CD4-positive, alpha-beta T cell treated with Interleukin-12 subunit alpha and Interleukin-12 subunit beta, for 1 hour (primary cell): ENCODE data around the gene CLCN6.

ENCODE experiments used
- DNase-seq: peaks from one replicate; pipeline ENCODE4 v3.0.0-alpha.2; 2020

Gene CLCN6

DNA sequence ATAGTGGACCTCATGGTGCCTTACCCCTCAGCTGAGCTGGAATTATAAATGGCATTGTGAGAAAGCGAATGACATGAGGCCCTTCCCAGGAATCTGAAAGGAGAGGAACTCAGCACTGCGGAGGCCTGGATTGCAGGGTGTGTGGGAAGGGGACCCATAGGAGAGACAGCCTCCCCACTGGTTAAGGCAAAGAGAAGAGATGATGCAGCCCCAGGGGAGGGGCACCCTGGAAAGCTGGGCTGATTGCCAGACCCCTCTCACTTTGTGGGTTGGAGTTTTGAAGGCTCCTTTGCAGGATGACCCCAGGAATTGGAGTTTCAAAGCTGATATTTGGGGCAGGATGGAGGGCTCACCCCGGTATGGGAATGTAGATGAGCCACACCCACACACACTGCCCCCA is 50.7 kb downstream of the CLCN6 start:
- DNase-seq = no peak

DNA sequence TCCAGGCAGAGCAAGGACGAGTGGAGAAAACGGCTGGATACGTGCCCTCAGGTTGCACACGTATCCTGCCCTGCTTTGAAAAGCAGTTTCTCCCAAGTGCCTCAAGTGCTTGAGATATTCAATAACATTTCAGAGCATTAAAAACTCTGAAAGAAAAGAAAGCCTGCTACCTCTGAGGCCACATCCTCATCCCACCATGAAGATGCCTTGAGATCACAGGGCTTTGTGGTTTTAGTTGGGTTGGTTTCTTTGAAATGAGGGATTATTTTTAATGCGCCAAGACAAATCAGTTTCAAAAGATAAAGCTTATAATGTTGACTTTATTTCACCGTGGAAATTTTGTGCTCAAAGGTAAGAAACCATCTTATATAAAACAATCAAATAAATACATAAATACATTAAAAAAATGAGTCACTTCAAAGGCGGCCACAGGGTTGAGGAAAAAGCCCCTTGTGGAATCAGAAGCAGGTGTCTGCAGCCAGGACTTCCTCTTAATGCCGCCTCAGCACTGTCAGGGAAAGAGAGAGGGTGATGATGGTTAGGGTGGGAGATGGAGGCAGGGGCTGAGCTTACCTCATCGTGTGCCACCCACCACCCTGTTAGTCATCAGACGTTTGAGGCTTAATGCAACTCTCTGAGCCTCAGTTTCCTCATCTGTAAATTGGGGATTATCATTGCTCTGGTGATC is 51.3 kb downstream of the CLCN6 start:
- DNase-seq = no peak

DNA sequence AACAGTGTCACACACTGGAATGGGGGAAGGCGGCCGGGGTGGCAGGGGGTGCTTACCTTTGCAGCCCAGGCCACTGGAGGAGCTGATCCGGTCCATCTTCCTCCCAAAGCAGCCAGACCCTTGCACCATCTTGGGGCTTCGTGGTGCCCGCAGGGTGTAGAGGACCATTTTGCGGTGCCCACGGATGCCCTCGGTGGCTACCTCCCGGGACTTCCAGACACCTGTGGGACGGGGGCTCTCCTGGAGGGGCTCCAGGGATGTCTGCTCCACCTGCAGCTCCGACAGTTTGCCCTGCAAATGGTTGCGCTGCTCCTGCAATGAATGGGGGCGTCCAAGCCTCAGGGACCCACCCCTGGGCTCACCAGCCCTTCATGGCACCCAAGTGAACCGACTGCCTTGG is 52.2 kb downstream of the CLCN6 start:
- DNase-seq = no peak

DNA sequence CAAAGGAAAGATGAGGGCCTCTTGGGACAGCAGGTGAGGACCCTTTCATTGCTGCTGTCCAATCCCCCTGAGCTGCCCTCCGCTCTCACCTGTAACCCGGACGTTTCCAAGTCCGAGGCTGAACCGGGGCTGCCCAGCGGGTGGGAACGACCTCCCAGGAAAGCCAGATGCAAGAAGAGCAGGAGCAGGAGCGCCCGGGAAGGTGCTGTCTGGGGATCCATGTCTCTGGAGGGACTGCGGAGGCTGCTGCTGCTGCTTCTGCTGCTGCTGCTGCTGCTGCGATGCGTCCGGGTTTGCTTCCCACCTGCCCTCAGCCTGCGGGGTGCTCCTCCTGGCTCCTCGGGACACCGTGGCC is 52.6 kb downstream of the CLCN6 start, which contains the start of gene NPPB:
TSS of gene NPPB (minus strand) at position 333 of the 355 bp plus-strand sequence. CDS start at position 221, 112 bp downstream.
- no peak for DNase-seq

DNA sequence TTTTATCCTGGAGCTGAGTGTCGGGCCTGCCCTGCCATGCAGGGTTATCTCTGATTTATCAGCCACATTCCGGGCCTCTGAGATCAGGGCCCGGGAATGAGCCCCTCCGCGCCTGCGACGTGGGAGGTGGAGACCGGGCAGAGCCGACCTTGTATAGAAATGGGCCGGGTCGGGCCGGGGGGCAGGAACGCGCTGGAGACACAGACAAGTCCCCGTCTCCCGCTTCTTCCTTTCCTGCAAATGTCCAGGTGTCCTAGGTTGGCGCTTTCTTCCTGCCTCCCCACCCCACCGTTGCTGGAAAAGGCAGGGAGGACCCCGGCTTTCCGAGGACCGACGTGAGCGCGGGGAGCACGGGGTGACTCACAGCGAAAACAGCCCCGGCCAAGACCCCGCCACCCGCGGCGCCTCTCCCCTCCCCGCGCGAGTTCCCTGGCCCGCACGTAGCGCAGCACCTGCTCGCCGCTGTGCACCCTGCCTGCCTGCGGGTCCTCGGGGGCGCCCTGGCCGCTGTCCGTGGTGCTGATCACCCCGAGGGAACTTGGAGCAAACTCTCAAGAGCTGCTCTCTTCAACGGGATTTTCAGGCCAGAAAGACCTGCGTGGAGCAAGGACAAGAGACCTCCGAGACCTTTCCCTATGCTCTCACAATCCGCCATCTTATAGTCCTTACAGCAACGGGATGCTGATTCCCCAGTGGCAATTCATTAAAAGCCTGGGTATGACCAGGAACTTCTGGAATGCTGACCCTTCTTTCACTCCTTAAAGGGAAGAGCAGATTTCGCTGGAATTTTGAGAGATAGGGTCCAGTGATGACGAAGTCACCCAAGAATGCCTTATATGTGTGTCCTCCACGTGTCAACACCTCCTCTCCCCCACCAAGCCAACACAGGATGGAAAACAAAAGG is 53.2 kb downstream of the CLCN6 start:
- peak; percentile 55 for DNase-seq

DNA sequence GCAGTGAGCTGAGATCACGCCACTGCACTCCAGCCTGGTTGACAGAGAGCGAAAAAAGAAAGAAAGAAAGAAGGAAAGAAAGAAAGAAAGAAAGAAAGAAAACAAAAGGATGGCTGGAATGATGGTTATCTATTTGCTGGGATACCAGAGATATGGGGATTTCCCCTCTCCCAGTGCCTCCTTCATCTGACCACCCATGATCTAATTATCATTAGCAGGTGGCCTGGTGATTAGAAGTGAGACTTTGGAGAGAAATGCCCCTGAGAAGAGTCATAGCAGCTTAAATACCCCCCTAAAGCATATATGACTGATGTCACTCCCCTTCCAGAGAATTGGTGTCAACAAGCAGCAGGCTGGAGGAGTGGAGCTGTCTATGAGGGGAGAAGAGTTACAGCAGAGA is 54.1 kb downstream of the CLCN6 start:
- DNase-seq = no peak

DNA sequence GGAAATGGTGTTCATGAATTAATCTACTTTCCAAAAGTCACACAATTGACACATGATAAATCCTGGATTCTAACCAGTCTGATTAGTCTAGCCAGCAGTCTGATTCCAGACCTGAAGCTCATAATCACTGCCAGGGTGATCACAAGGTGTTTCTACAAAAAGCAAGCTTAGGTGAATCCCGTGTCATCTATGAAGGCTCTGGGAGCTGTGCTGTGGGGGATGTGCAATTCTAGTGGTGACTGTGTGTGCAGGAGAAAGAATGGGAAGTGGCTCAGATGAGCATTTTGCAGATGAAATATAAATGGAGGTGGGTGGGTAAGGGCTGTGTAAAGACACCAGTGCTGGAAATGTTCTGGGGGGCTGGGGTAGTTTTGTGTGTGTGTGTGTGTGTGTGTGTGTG is 54.6 kb downstream of the CLCN6 start:
- DNase-seq = no peak

DNA sequence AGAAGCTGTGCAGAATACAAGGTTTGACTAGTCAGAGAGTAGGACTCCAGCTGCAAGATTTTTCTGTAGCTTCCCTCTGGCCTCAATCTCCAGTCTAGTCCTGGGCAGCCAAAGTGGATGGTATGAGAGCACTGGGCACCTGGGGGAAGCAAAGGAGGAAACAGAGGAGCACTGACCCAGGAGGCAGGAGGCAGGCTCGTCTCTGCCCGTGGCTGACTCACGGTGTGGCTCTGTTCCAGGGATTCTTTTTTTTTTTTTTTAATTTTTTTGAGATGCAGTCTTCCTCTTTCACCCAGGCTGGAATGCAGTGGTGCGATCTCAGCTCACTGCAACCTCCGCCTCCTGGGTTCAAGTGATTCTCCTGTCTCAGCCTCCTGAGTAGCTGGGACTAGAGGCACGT is 56.9 kb downstream of the CLCN6 start:
- no peak for DNase-seq

DNA sequence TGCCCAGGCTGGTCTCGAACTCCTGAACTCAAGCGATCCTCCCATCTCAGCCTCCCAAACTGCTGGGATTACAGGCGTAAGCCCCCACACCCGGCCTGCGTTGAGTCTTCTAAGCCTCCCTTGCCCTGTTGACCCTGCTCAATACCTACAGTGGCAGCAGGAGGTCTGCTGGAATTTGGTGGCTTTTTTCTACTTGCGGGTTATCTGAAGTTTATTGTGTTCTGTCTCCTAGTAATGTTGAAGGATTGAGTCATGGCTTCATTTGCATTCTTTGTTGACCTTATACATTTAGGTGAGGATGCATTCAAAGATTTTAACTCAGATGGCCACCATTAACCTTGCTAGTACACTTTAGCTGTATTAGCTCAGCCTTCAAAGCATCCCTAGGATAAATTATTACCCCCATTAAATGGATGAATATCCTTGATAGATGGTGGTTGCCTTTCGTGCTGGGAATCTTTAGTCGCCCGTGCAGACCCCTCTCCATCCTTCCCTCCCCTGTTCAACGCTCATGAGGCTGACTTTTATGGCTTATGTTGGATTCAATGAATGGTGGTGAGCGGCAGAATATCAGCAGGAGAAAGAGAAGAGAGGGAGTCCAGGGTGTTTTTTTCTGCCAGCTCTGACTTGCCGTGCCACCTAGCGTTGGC is 62.5 kb downstream of the CLCN6 start:
- DNase-seq = no peak

DNA sequence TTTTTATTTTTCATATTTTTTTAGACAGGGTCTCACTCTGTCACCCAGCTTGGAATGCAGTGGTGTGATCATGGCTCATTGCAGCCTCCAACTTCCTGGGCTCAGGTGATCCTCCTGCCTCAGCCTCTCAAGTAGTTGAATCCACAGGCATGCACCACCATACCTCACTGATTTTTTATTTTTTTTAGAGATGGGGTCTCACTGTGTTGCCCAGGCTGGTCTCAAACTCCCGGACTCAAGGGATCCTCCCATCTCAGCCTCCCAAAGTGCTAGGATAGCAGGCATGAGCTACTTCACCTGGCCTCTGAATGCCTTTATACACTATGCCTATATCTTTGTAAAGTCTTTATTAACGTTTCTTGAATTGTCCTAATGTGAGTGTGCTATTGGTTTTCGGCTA is 63.1 kb downstream of the CLCN6 start:
- DNase-seq = no peak

DNA sequence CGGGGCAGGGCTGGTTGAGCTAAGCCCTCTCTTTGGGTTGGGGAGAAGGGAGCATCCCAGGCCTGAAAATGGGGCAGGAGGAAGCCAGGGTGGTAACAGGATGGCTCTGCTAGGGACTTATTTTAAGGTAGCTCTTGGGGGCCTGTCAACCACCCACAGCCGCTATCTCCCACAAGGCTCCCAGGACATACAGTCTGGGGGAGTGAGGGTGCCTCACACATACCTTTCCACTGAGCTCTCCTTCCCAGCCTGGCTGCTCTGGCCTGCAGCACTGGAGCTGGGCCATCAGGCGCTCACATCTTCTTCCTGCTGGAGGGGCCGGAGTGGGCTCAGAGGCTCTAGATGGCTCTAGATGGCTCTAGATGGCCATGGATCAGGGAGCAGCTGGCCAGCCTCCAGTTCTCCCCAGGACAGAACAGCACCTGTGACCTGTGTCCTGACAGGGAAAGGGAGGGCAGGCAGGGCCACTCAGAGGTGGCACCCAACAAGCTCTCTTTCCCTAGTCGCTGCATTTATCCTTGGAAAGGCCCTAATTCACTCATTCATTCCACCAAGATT is 63.7 kb downstream of the CLCN6 start:
- no peak for DNase-seq

DNA sequence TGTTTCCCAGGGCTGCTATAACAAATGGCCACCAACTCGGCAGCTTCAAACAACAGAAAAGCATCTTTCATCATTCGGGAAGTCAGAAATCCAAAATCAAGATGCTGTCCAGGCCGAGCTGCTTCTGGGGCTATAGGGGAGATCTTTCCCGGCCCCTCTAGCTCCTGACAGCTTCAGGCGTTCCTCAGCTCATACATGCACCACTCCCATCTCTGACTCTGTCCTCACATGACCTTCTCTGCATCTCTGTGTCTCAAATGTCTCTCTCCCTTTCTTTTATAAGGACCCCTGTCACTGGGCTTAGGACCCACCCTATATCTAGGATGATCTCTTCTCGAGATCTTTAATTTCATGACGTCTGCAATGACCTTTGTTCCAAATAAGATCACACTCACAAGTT is 66.6 kb downstream of the CLCN6 start:
- DNase-seq = no peak

DNA sequence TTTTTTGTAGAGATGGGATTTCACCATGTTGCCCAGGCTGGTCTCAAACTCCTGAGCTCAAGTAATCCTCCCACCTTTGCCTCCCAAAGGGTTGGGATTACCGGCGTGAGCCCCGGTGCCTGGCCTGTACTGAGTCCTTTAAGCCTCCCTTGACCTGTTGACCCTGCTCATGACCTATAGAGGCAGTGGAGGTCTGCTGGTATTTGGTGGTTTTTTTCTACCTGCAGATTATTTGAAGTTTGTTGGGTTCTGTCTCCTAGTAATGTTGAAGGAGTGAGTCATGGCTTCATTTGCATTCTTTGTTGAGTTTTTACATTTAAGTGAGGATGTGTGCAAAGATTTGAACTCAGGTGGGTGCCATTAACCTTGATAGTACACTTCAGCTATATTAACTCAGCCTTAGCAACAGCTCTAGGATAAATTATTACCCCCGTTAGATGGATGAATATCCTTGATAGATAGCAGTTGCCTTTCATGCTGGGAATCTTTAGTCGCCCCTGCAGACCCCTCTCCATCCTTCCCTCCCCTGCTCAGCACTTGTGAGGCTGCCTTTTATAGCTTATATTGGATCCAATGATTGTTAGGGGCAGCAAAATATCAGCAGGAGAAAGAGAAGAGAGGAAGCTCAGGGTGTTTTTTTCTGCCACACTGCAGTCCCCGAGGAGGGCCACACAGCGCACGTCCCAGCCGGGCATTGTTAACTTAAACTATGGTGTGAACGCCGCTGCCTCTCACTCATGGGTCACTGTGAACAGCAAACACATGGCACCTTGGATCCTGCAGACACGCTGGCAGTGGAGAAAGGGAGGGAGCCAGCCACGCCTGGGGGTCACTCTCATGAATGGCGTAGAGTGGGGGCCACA is 67.6 kb downstream of the CLCN6 start:
- no peak for DNase-seq

DNA sequence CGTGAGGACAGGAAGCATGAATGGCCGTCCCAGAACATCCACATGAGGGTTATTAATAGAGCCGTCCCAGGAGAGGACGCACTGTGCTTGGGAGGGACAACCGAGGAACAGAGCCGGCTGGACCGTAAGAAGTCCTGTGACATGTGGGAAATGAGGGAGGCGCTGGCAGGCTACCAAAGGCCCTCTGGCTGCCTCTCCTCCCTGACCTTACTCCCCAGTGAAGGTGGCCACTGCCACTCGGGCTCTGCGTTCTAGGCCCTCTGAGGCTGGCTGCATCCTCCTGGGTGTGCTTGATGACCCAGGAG is 68.2 kb downstream of the CLCN6 start:
- DNase-seq = no peak

DNA sequence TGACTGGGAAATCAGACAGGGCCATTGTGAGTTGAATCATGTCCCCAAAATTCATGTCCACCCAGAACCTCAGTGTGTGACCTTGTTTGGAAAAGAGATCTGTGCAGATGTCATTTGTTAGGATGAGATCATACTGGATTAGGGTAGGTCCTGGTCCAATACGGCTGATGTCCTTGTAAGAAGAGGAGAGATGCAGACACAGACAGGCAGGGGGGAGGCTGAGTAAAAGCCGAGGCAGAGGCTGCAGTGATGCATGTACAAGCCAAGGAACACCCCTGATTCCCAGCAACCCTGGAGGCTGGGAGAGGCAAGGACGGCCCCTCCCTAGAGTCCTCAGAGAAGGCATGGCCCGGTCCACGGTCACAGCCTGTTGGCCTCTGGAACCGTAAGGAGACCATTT is 68.6 kb downstream of the CLCN6 start:
- DNase-seq = no peak

DNA sequence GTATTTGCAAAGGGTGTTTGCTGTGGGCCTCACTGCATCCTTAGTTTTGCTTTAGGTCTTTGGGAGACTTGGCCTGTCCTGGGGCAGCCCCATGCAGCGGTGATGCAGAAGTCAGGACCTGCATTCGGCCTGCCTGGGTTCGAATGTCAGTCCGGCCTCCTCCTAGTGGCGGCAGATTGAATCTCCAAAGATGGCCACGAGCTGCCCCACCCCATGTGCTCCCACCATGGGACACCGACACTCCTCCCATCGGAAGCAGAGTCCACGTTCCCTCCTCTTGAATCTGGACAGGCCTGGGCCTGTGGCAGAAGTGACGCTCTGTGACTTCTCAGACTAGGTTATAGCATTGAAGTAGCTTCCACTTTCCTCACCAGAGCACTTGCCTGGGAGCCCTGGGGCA is 69.1 kb downstream of the CLCN6 start:
- no peak for DNase-seq

DNA sequence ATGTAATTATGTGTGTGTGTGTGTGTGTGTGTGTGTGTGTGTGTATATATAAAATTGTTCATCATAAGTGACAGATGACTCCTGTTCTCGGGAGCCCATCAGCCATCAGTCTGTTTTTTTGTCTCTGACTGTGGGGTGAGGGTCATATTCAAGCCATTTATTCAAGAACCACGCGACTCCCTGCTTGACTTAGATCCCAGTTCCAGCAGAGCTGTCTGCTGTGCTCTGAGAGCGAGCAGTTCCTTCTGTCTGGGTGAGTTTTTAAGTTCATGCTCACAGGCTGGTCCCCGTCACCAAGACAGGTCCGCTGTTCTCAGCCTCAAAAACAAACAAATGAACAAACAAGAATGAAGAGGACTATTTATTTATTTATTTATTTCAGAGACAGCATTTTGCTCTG is 71.1 kb downstream of the CLCN6 start:
- DNase-seq = no peak

DNA sequence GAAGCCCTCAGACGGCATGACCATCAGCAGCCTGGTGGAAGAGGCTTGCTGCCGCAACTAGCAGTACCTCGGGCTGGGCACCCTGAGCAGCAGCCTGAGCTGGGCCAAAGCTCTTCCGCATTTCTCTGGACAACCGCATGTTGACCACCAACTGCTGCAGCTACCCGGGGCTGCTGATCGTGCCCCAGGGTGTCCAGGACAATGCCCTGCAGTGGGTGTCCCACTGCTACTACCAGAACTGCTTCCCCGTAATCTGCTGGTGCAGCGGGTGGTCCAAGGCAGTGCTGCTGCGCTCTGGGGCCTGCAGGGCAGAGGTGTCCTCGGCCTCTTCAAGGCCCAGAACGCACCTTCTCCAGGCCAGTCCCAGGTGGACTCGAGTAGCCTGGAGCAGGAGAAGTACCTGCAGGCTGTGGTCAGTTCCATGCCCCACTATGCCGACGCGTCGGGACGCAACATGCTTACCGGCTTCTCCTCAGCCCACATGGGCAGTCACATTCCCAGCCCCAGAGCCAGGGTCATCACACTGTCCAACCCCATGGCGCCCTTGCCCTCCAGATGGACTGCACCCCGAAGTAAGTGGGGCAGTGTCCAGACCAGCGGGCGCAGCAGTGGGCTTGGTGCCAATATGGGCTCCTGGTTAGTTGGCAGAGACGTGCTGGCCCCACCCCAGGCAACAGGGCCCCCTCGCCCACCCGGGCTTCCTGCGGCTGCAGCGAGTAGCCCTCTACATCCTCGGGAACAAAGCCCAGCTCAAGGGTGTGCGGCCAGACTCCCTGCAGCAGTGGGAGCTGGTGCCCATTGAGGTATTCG is 72.3 kb downstream of the CLCN6 start:
- DNase-seq = no peak

DNA sequence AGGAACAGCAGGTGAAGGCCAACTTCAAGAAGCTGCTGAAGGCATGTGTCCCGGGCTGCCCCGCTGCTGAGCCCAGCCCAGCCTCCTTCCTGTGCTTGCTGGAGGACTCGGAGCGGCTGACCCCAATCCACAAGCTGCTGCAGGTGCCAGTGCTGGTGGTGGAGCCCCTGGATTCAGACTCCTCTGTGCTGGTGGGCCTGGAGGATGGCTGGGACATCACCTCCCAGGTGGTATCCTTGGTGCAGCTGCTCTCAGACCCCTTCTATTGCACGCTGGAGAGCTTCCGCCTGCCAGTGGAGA is 72.8 kb downstream of the CLCN6 start:
- no peak for DNase-seq

DNA sequence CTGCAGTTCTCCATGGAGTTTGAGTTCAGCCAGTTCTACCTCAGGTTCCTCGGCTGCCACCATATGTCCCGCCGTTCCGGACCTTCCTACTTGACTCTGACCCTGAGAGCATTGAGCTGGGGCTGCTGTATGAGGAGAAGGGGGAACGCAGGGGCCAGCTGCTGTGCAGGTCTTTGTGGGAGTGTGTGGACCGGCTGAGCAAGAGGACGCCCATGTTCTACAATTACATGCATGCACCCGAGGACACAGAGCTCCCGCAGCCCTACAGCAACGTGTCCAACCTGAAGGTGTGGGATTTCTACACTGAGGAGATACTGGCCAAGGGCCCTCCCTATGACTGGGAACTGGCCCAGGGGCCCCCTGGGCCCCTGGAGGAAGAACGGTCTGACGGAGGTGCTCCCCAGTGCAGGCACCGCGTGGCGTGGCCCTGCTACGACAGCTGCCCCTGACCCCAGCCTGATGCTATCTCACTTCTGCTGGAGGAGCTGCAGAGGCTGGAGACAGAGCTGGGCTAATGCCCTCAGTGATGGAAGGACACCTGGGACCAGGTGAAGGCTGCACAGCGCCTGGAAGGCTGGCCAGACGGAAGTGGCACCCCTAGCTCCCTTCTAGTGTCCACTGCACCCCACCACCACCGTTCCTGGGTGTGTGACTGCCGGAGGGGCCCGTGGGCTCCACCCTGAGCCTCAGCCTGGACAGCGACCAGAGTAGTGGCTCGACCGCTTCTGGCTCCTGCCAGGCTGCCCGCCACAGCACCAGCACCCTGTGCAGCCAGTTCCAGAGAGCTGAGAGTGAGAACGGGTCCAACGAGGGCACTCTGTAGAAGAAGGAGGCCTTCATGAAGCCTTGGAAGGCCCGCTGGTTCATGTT is 73.6 kb downstream of the CLCN6 start:
- DNase-seq = no peak

DNA sequence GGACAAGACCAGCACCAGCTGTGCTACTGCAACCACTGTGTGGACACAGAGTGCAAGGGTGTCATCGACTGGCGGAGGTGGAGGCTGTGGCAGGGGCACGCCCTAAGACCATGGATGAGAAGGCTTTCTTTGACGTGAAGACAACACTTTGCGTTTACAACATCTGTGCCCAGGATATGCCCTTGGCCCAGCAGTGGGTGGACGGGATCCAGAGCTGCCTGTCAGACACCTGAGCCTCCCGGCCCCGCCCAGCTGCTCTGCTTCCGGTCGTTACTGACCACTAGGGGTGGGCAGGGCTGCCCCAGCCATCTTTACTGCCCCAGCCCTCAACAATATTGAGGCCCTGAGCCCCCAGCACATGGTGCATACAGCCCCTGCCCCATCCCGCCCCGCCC is 74.2 kb downstream of the CLCN6 start:
- DNase-seq = no peak
